GM10847 (cell line): ENCODE measurements around the gene PADI2.

Experiments used
- POLR2A ChIP-seq: IDR thresholded peaks from 2 replicates; pipeline ENCODE4 v1.6.1; 2011; ENCODE audit not compliant: insufficient read length; ENCODE audit errors: extremely low read depth

PADI2 gene

GRCh38 chr1:17039522-17039921 lies 79.7 kb downstream of the PADI2 start:
- no peak for TF ChIP-seq POLR2A

DNA sequence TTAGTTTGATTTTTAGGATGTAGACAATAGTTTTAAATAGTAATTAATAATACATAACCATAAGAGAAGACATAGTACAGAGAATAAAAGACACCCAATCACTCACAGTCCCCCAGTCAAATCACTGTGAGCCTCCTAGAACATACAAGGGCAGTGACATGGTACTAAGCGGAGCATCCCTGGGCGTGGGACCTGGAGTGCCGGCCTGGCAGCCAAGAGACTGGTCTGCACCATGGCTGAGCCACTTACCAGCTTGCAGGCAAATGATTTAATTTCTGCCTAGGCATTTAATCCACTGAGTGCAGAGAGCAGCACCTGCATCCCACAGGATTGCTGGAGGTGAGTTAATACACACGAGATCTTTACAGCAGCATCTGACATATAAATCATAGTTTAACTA lies 85.8 kb downstream of the PADI2 start:
- TF ChIP-seq POLR2A: no peak

- no peak for TF ChIP-seq POLR2A
Measured at GRCh38 chr1:17032741-17033140, 86.5 kb downstream of the PADI2 start.

- no peak for TF ChIP-seq POLR2A
Measured at GRCh38 chr1:17031436-17031835, 87.8 kb downstream of the PADI2 start.

DNA sequence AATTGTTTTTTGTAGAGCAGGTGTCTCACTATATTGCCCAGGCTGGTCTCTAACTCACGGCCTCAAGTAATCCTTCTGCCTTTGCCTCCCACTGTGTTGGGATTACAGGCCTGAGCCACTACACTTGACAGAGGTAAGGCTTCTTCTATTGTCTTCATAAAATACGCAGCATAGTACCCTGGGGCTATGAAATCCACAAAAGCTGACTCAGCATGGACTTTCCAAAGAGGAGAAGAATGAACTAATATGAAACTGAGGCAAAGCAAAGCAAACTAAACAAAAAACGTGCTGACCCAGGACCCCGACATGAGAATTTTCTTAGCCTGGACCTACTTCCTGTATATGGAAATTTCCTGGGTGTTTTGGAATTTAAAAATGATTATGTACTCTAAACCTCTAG lies 89.0 kb downstream of the PADI2 start:
- no peak for TF ChIP-seq POLR2A

GRCh38 chr1:17028662-17029188 lies 90.5 kb downstream of the PADI2 start:
- TF ChIP-seq POLR2A: no peak

GRCh38 chr1:17027900-17028299 lies 91.4 kb downstream of the PADI2 start:
- TF ChIP-seq POLR2A: no peak

GRCh38 chr1:17027403-17027802 lies 91.8 kb downstream of the PADI2 start:
- TF ChIP-seq POLR2A: no peak

DNA sequence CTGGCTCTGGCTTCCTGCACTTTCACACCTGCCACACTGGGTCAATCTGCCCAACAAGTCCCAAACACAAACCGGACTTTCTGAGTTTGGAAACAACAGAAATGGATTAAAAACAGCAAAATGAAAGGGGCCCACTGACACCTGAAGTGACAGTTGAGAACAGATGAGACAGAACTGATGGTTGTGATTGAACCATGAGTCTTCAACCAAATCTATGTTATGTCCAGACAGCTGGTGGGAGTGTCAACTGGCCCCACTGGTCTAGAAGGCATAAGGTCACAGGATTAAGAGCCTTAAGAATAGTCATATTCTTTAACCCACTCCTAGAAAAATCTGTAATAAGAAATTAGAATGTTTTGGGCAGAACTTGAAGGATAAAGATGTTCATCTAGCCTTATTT lies 94.5 kb downstream of the PADI2 start:
- TF ChIP-seq POLR2A: no peak

- TF ChIP-seq POLR2A: no peak
Measured at GRCh38 chr1:17023573-17023972, 95.7 kb downstream of the PADI2 start.

GRCh38 chr1:17023102-17023501 lies 96.1 kb downstream of the PADI2 start:
- TF ChIP-seq POLR2A: no peak

DNA sequence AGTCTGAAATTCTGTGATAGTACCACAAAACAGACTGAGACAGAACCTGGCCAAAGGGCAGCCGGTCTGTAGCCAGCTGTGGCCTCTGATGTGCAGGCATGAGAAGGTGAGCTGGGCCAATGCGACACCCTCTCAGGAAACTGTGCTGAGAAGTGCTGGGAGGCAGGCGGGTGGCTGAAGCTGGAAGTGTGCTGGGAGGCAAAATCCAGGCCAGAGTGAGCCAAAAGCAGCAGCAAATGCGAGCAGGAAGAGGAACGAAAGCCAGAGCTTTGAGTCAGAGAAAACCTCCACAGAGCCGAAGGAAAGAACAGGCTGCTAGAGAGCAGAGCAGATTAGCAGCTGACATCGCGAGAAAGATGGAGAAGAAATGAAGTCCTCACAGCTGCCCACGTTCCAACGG lies 97.4 kb downstream of the PADI2 start:
- TF ChIP-seq POLR2A: no peak

DNA sequence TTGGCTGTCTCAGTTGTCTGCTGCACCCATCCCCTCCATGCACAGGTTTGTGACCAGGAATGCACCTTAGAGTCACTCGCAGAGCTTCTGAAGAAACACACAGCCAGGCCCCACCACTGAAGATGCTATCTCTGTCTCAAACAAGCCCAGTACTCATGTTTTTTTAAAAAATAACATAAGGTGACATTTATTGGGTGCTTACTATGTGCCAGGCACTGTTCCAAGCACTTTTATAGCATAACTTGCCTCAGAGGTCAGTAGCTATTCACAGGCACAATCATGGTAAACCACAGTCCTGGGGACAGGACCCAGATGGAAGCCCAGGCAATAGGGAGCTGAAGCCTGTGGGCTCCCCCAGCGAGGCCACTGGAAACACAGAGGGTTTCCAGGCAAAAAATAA lies 98.7 kb downstream of the PADI2 start:
- TF ChIP-seq POLR2A: no peak

- TF ChIP-seq POLR2A: no peak
Measured at GRCh38 chr1:17018849-17019248, 100.4 kb downstream of the PADI2 start.

DNA sequence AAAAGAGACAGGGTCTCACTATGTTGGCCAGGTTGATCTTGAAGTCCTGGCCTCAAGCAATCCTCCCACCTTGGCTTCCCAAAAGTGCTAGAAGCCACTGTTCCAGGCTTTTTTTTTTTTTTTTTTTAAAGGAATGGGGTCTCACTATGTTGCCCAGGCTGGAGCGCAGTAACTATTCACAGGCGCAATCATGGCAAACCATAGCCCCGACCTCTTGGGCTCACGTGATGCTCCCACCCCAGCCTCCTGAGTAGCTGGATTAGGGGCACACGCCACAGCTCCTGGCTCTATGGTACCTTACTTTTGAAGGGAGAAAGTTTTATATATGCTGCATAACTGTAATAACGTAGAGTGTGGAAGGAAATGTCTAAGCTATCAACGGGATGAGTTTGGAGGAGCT lies 101.8 kb downstream of the PADI2 start:
- no peak for TF ChIP-seq POLR2A
